Ovary (tissue), 3 donors: Measurements from ENCODE around the gene RPL12.

ENCODE experiments used
- CTCF ChIP-seq, 3 donors: fragments of 450-650 bp in 2 of 3; fragments of 200-600 bp in 1 of 3; IDR thresholded peaks; one replicate each; pipeline versions ENCODE4 v1.5.1 to v1.8.0; 2016 to 2022; ENCODE audit warnings: antibody characterized with exemption in 3 of 3, mild to moderate bottlenecking in 1 of 3
- EP300 ChIP-seq: sonication (generic); formaldehyde crosslinking; IDR thresholded peaks from one replicate; pipeline ENCODE4 v1.6.1; 2017; ENCODE audit warnings: antibody characterized with exemption
- POLR2A ChIP-seq: fragments of 450-650 bp; IDR thresholded peaks from one replicate; pipeline ENCODE4 v1.6.1; 2017; ENCODE audit warnings: antibody characterized with exemption, mild to moderate bottlenecking, moderate library complexity
- donor health status: DM: no; HTN: no; CAD: no.

DNA sequence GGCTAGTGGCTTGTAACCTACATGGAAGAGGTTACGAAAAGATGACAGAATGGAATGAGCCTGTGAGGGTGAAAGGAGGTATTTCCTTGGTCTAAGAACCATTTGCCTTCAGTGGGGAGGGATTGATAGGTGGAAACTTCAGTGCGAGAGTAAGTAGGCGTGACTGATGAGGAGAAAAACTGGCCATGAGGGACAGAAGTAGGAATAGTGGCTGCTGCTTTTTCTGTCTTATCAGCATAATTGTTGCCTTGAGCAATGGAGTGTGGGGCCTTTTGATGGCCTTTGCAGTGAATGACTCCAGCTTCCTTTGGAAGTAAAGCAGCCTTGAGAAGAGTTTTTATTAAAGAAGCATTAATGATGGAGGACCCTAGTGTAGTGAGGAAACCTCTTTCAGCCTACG lies 36.1 kb downstream of the RPL12 start:
- no peak for TF ChIP-seq POLR2A
- no peak for TF ChIP-seq CTCF (IDR thresholded peaks at IDR 0.05)
- no peak for TF ChIP-seq EP300
